MM.1S (cell line): ENCODE data around the gene NEGR1.

ENCODE experiments used
- DNase-seq: peaks from one replicate; pipeline ENCODE4 v3.0.0-alpha.2; 2015
- H2AFZ ChIP-seq: fragments of 300-600 bp; sonication (generic); 2 replicates; pipeline ENCODE4 v1.6.0; 2016; ENCODE audit warnings: antibody characterized with exemption, low read length
- H3F3A ChIP-seq: fragments of 300-600 bp; sonication (generic); 2 replicates; pipeline ENCODE4 v1.6.1; 2016; ENCODE audit warnings: mild to moderate bottlenecking, antibody characterized with exemption, low read length, moderate library complexity, mixed read lengths; ENCODE audit not compliant: insufficient read depth
- H3K27ac ChIP-seq: fragments of 300-600 bp; sonication (generic); 2 replicates; pipeline ENCODE4 v1.5.1; 2016; ENCODE audit warnings: mild to moderate bottlenecking, low read length
- H3K27me3 ChIP-seq: fragments of 300-600 bp; sonication (generic); replicated peaks from 2 replicates; pipeline ENCODE4 v1.6.0; 2016; ENCODE audit warnings: low read length; ENCODE audit not compliant: insufficient read depth
- H3K36me3 ChIP-seq: fragments of 300-600 bp; sonication (generic); replicated peaks from 2 replicates; pipeline ENCODE4 v1.6.1; 2016; ENCODE audit warnings: mild to moderate bottlenecking, low read length, mixed read lengths; ENCODE audit not compliant: insufficient read depth
- H3K4me1 ChIP-seq: fragments of 300-600 bp; sonication (generic); 2 replicates; pipeline ENCODE4 v1.6.1; 2016; ENCODE audit warnings: low read length, mixed read lengths
- H3K4me2 ChIP-seq: fragments of 300-600 bp; sonication (generic); 2 replicates; pipeline ENCODE4 v1.6.0; 2016; ENCODE audit warnings: low read depth, low read length
- H3K4me3 ChIP-seq: fragments of 300-600 bp; sonication (generic); 2 replicates; pipeline ENCODE4 v1.5.1; 2016; ENCODE audit warnings: low read length, mixed read lengths
- H3K79me2 ChIP-seq: fragments of 300-600 bp; sonication (generic); 2 replicates; pipeline ENCODE4 v1.6.1; 2016; ENCODE audit warnings: mixed run types, low read length, mixed read lengths
- H3K9ac ChIP-seq: fragments of 300-600 bp; sonication (generic); 2 replicates; pipeline ENCODE4 v1.6.1; 2016; ENCODE audit warnings: low read length, mixed read lengths
- H3K9me2 ChIP-seq: fragments of 300-600 bp; sonication (generic); replicated peaks from 2 replicates; pipeline ENCODE4 v1.6.1; 2016; ENCODE audit warnings: mild to moderate bottlenecking, low read length, mixed read lengths; ENCODE audit not compliant: insufficient read depth
- H3K9me3 ChIP-seq: fragments of 300-600 bp; sonication (generic); replicated peaks from 2 replicates; pipeline ENCODE4 v1.6.1; 2016; ENCODE audit warnings: mild to moderate bottlenecking, low read length, mixed read lengths; ENCODE audit not compliant: insufficient read depth
- H4K20me1 ChIP-seq: fragments of 300-600 bp; sonication (generic); 2 replicates; pipeline ENCODE4 v1.6.1; 2016; ENCODE audit warnings: mild to moderate bottlenecking, low read length, moderate library complexity, mixed read lengths; ENCODE audit not compliant: insufficient read depth
- CTCF ChIP-seq: fragments of 300-600 bp; sonication (generic); IDR thresholded peaks from 2 replicates; pipeline ENCODE4 v1.5.1; 2016; ENCODE audit warnings: antibody characterized with exemption, low read length, mixed read lengths
- EZH2 ChIP-seq: fragments of 300-600 bp; sonication (generic); optimal IDR thresholded peaks from 2 replicates; pipeline ENCODE3; 2017; ENCODE audit warnings: low read depth, mild to moderate bottlenecking, antibody characterized with exemption, low read length, mixed read lengths
- EZH2phosphoT487 ChIP-seq: fragments of 300-600 bp; sonication (generic); IDR thresholded peaks from 2 replicates; pipeline ENCODE4 v1.6.1; 2018; ENCODE audit warnings: antibody characterized with exemption, low read length

Gene NEGR1

GRCh38 chr1:71835442-71835813 is 446.9 kb downstream of the NEGR1 start:
- Histone ChIP-seq H3F3A (no peaks in the 10 kb centered on the region), H3K36me3 (no peaks in the 10 kb centered on the region), H4K20me1 (no peaks in the 10 kb centered on the region), H3K27me3 (no peaks in the 10 kb centered on the region), H2AFZ (no peak overlapping the region), H3K27ac (no peak overlapping the region), H3K79me2 (no peaks in the 10 kb centered on the region), H3K9ac (no peak overlapping the region), H3K9me2 (no peaks in the 10 kb centered on the region), H3K4me1 (no peaks in the 10 kb centered on the region), H3K4me3 (no peak overlapping the region), H3K9me3 (no peaks in the 10 kb centered on the region), H3K4me2 (no peak overlapping the region)
- DNase-seq: no peak
- no peak for TF ChIP-seq EZH2
- no peak for TF ChIP-seq EZH2phosphoT487
- no peak for TF ChIP-seq CTCF

GRCh38 chr1:71834601-71835441 is 447.5 kb downstream of the NEGR1 start:
- Histone ChIP-seq H3K4me3 (no peak overlapping the region), H3K4me2 (no peak overlapping the region)
- DNase-seq: no peak

GRCh38 chr1:71831646-71832045 is 450.7 kb downstream of the NEGR1 start:
- Histone ChIP-seq H3K27me3 (no peaks in the 10 kb centered on the region), H3K27ac (no peak overlapping the region), H3K9me2 (no peaks in the 10 kb centered on the region), H3K9me3 (no peaks in the 10 kb centered on the region), H3K4me3 (no peak overlapping the region), H3K4me1 (no peaks in the 10 kb centered on the region), H4K20me1 (no peaks in the 10 kb centered on the region), H2AFZ (no peak overlapping the region), H3K4me2 (no peak overlapping the region), H3K79me2 (no peaks in the 10 kb centered on the region), H3K9ac (no peak overlapping the region), H3F3A (no peaks in the 10 kb centered on the region), H3K36me3 (no peaks in the 10 kb centered on the region)
- no peak for DNase-seq
- no peak for TF ChIP-seq EZH2
- TF ChIP-seq EZH2phosphoT487: no peak
- no peak for TF ChIP-seq CTCF

More at GRCh38 chr1:71834601-71835441, 447.5 kb downstream of the NEGR1 start:
- Histone ChIP-seq H4K20me1 (no peaks in the 10 kb centered on the region), H3K27me3 (no peaks in the 10 kb centered on the region), H3K36me3 (no peaks in the 10 kb centered on the region), H3F3A (no peaks in the 10 kb centered on the region), H3K79me2 (no peaks in the 10 kb centered on the region), H3K9me3 (no peaks in the 10 kb centered on the region), H3K4me1 (no peaks in the 10 kb centered on the region), H3K9ac (no peak overlapping the region), H2AFZ (no peak overlapping the region), H3K27ac (no peak overlapping the region), H3K9me2 (no peaks in the 10 kb centered on the region)
- TF ChIP-seq EZH2phosphoT487 (no peak), EZH2 (no peak), CTCF (no peak)
